ENCODE data around the gene PCSK4. TPM values are rescaled to one million over a fixed set of nuclear protein-coding genes. Genes with fewer than 3 reads are reported as not detected.
A peak's percentile ranks its signal among the peaks of the same experiment; 100 is the strongest.

PCSK4 gene
- total and polyA plus RNA-seq, 9 of the 15 experiments (the other 6 are each of a cell fraction or from before 2014, with no cell fraction given): 0.01 to 9.1 (median 2.1) TPM; not detected in 1

- no peak for TF ChIP-seq HNRNPH1 (optimal IDR thresholded peaks at IDR 0.05; ENCODE audit: low read depth, low read length)
- no peak for TF ChIP-seq ZNF174 (CRISPR knock-in tag; IDR thresholded peaks at IDR 0.05)
- TF ChIP-seq, protein P1, sequence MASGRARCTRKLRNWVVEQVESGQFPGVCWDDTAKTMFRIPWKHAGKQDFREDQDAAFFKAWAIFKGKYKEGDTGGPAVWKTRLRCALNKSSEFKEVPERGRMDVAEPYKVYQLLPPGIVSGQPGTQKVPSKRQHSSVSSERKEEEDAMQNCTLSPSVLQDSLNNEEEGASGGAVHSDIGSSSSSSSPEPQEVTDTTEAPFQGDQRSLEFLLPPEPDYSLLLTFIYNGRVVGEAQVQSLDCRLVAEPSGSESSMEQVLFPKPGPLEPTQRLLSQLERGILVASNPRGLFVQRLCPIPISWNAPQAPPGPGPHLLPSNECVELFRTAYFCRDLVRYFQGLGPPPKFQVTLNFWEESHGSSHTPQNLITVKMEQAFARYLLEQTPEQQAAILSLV (tag; IDR thresholded peaks at IDR 0.05): no peak
- no peak for TF ChIP-seq FOXO4 (CRISPR knock-in tag; IDR thresholded peaks at IDR 0.05)
- no peak for TF ChIP-seq CHD4 (IDR thresholded peaks at IDR 0.05; ENCODE audit: insufficient read depth, insufficient replicate concordance, low read depth, low read length, poor library complexity, severe bottlenecking)
- no peak for TF ChIP-seq NR1H2 (CRISPR knock-in tag; IDR thresholded peaks at IDR 0.05)
- TF ChIP-seq FOXK2 (conservative IDR thresholded peaks at IDR 0.05 in 1 of 2, IDR thresholded peaks at IDR 0.05 in 1 of 2; ENCODE audit: low read depth in 2 of 2): no peak
- peak; percentile 64 for TF ChIP-seq POLR2G (IDR thresholded peaks at IDR 0.05; ENCODE audit: low read depth, low read length)
- TF ChIP-seq ZNF280B (CRISPR knock-in tag; IDR thresholded peaks at IDR 0.05): no peak
- TF ChIP-seq POLR2A (conservative IDR thresholded peaks at IDR 0.05): peak; percentile 31; the same call in 1 of the 2 replicates
Measured at GRCh38 chr19:1441022-1441426, 49.1 kb downstream of the PCSK4 start (continued).
